ENCODE results near the gene SARDH. TPM values are rescaled to one million over a fixed set of nuclear protein-coding genes. Genes with fewer than 3 reads are reported as not detected.

Gene SARDH
- total RNA-seq, 4 donors from 2014 or later: 0.26 to 0.57 TPM; not detected in 2

- Histone ChIP-seq H3K27ac (no peak overlapping the region), H3K4me1 (no peaks in the 10 kb centered on the region), H3K4me3 (no peak overlapping the region), H3K27me3 (peaks cover 0 to 81% (median 0%) of the 10 kb centered on the region in 4 donors), H3K9me3 (no peaks in the 10 kb centered on the region), H3K36me3 (no peaks in the 10 kb centered on the region)
- TF ChIP-seq POLR2A (IDR thresholded peaks at IDR 0.05) (no peak), CTCF (IDR thresholded peaks at IDR 0.05) (no peak)
- 80% methylated on average over 1 of the region's 12 CpGs; no CpG with 5 or more reads in 1 of the 2 donors for whole genome bisulfite sequencing, 2 donors
- DNase-seq: no peak
- intact Hi-C loops (cut with DNase I): no loop called here
These were observed 100.6 kb downstream of the SARDH start for GRCh38 chr9:133637451-133638055.

- 83 to 86% methylated on average over 7 to 11 of the region's 12 CpGs for WGBS, 2 donors
- peaks cover 0 to 76% (median 0%) of the 10 kb centered on the region in 4 donors for H3K27me3 ChIP-seq
These were observed 101.2 kb downstream of the SARDH start for GRCh38 chr9:133636902-133637301.

GRCh38 chr9:133635533-133636531 is 102.3 kb downstream of the SARDH start, which contains the start of gene DBH:
Gene DBH, plus strand, starts transcription at chr9:133636363. Its CDS starts 9 bp downstream, at chr9:133636372.
- TF ChIP-seq POLR2A (IDR thresholded peaks at IDR 0.05) (no peak), CTCF (IDR thresholded peaks at IDR 0.05) (no peak)
- no peak for DNase-seq
- Histone ChIP-seq H3K27ac (no peak within 1 kb of the TSS), H3K27me3 (peaks cover 0 to 72% (median 0%) of the 10 kb centered on the region in 4 donors), H3K9me3 (no peaks in the 10 kb centered on the region), H3K4me3 (no peak within 1 kb of the TSS), H3K4me1 (no peaks in the 10 kb centered on the region), H3K36me3 (no peaks in the 10 kb centered on the region)
- WGBS, 2 donors: 0 to 77% methylated on average over 1 to 18 of the region's 24 CpGs
- intact Hi-C loops (cut with DNase I): no loop called here

More at GRCh38 chr9:133636902-133637301, 101.2 kb downstream of the SARDH start:
- H3K36me3 ChIP-seq: no peaks in the 10 kb centered on the region
- TF ChIP-seq POLR2A (IDR thresholded peaks at IDR 0.05) (no peak), CTCF (IDR thresholded peaks at IDR 0.05) (no peak)
- H3K4me3 ChIP-seq: no peak overlapping the region
- no peak overlapping the region for H3K27ac ChIP-seq
- H3K4me1 ChIP-seq: no peaks in the 10 kb centered on the region
- no peak for DNase-seq
- intact Hi-C loops (cut with DNase I): no loop called here
- H3K9me3 ChIP-seq: no peaks in the 10 kb centered on the region

GRCh38 chr9:133635098-133635497 is 103.1 kb downstream of the SARDH start:
- Histone ChIP-seq H3K9me3 (no peaks in the 10 kb centered on the region), H3K4me1 (no peaks in the 10 kb centered on the region), H3K4me3 (no peak overlapping the region), H3K27ac (no peak overlapping the region), H3K27me3 (peaks cover 0 to 70% (median 0%) of the 10 kb centered on the region in 4 donors), H3K36me3 (no peaks in the 10 kb centered on the region)
- DNase-seq: no peak
- intact Hi-C loops (cut with DNase I): no loop called here
- no peak for TF ChIP-seq CTCF (IDR thresholded peaks at IDR 0.05)
- TF ChIP-seq POLR2A (IDR thresholded peaks at IDR 0.05): no peak
- WGBS, 2 donors: 43 to 50% methylated on average over 5 to 6 of the region's 6 CpGs

All from esophagus squamous epithelium (tissue), 5 donors.